Mesothelial cell of epicardium (in vitro differentiated cells): Measurements from ENCODE around the gene CYTH1. TPM values are rescaled to one million over a fixed set of nuclear protein-coding genes. Genes with fewer than 3 reads are reported as not detected.

Source experiments
- DNase-seq, 2 experiments: peaks; one replicate each; pipeline ENCODE4 v3.0.0; 2021; ENCODE audit warnings: low spot score in 2 of 2; ENCODE audit not compliant: unreplicated experiment in 2 of 2
- H3K27ac Mint-ChIP-seq: 2 replicates; pipeline ENCODE4 v1.8.0; 2021; ENCODE audit warnings: mixed read lengths
- H3K27me3 Mint-ChIP-seq: 2 replicates; pipeline ENCODE4 v1.8.0; 2021; ENCODE audit warnings: low read depth, mixed read lengths
- H3K36me3 Mint-ChIP-seq: 2 replicates; pipeline ENCODE4 v1.8.0; 2021; ENCODE audit warnings: mixed read lengths
- H3K4me1 Mint-ChIP-seq: 2 replicates; pipeline ENCODE4 v1.8.0; 2021; ENCODE audit warnings: mixed read lengths
- H3K4me3 Mint-ChIP-seq: 2 replicates; pipeline ENCODE4 v1.8.0; 2021; ENCODE audit warnings: mild to moderate bottlenecking, moderate library complexity, mixed read lengths
- H3K9me3 Mint-ChIP-seq: 2 replicates; pipeline ENCODE4 v1.8.0; 2021; ENCODE audit warnings: mixed read lengths
- CTCF ChIP-seq: fragments of 200-600 bp; sonication (generic); IDR thresholded peaks from one replicate; pipeline ENCODE4 v1.5.0; 2021; ENCODE audit warnings: antibody characterized with exemption; ENCODE audit not compliant: unreplicated experiment
- total RNA-seq: library from RNA; stranded (reverse); gene quantifications from 3 replicates; pipeline ENCODE4 v1.2.1, GENCODE V29; 2021

CYTH1 gene
- total RNA-seq, 1 donor from 2014 or later: 42.8 TPM

GRCh38 chr17:78689029-78689428 lies 93.0 kb downstream of the CYTH1 start:
- no peak for DNase-seq
- H3K9me3 Mint-ChIP-seq: peaks cover 13% of the 10 kb centered on the region
- no peak overlapping the region for H3K27ac Mint-ChIP-seq
- TF ChIP-seq CTCF: no peak
- peaks cover 57% of the 10 kb centered on the region for H3K36me3 Mint-ChIP-seq
- H3K4me3 Mint-ChIP-seq: no peak overlapping the region
- no peaks in the 10 kb centered on the region for H3K27me3 Mint-ChIP-seq
- no peaks in the 10 kb centered on the region for H3K4me1 Mint-ChIP-seq

GRCh38 chr17:78687944-78688343 lies 94.1 kb downstream of the CYTH1 start:
- Mint-ChIP-seq H3K4me3 (no peak overlapping the region), H3K4me1 (peaks cover 3% of the 10 kb centered on the region), H3K27ac (no peak overlapping the region), H3K27me3 (no peaks in the 10 kb centered on the region), H3K9me3 (peaks cover 13% of the 10 kb centered on the region), H3K36me3 (peaks cover 57% of the 10 kb centered on the region)
- TF ChIP-seq CTCF: no peak
- no peak for DNase-seq

GRCh38 chr17:78687125-78687524 lies 94.9 kb downstream of the CYTH1 start:
- no peaks in the 10 kb centered on the region for H3K27me3 Mint-ChIP-seq
- peaks cover 13% of the 10 kb centered on the region for H3K9me3 Mint-ChIP-seq
- no peak overlapping the region for H3K4me3 Mint-ChIP-seq
- H3K4me1 Mint-ChIP-seq: peaks cover 12% of the 10 kb centered on the region
- DNase-seq: no peak
- peaks cover 48% of the 10 kb centered on the region for H3K36me3 Mint-ChIP-seq
- TF ChIP-seq CTCF: no peak
- H3K27ac Mint-ChIP-seq: no peak overlapping the region

- TF ChIP-seq CTCF: no peak
- no peaks in the 10 kb centered on the region for H3K27me3 Mint-ChIP-seq
- H3K9me3 Mint-ChIP-seq: peaks cover 4% of the 10 kb centered on the region
- peaks cover 41% of the 10 kb centered on the region for H3K4me1 Mint-ChIP-seq
- no peak overlapping the region for H3K27ac Mint-ChIP-seq
- H3K36me3 Mint-ChIP-seq: peaks cover 33% of the 10 kb centered on the region
- no peak for DNase-seq
- no peak overlapping the region for H3K4me3 Mint-ChIP-seq
Measured at GRCh38 chr17:78684026-78684425, 98.0 kb downstream of the CYTH1 start.

GRCh38 chr17:78683408-78683961 lies 98.6 kb downstream of the CYTH1 start:
- Mint-ChIP-seq H3K27ac (peak overlapping the region; percentile 15), H3K4me3 (no peak overlapping the region), H3K27me3 (no peaks in the 10 kb centered on the region), H3K9me3 (no peaks in the 10 kb centered on the region), H3K4me1 (peaks cover 43% of the 10 kb centered on the region), H3K36me3 (peaks cover 33% of the 10 kb centered on the region)
- TF ChIP-seq CTCF: no peak
- DNase-seq: no peak

GRCh38 chr17:78682363-78682762 lies 99.7 kb downstream of the CYTH1 start:
- Mint-ChIP-seq H3K4me3 (no peak overlapping the region), H3K36me3 (peaks cover 29% of the 10 kb centered on the region), H3K9me3 (no peaks in the 10 kb centered on the region), H3K4me1 (peaks cover 43% of the 10 kb centered on the region), H3K27ac (peak overlapping the region; percentile 93), H3K27me3 (no peaks in the 10 kb centered on the region)
- DNase-seq: no peak
- no peak for TF ChIP-seq CTCF
